WTC11 (cell line): ENCODE results near the gene WRAP73.

Experiments
- CREM ChIP-seq: sonication (generic); formaldehyde crosslinking; IDR thresholded peaks from 2 replicates; pipeline ENCODE4 v1.8.1; 2022; ENCODE audit warnings: mild to moderate bottlenecking, missing genetic modification reagents, moderate library complexity
- JUN ChIP-seq: sonication (generic); formaldehyde crosslinking; IDR thresholded peaks from 2 replicates; pipeline ENCODE4 v1.8.0; 2023; ENCODE audit warnings: mild to moderate bottlenecking, missing genetic modification reagents
- TF ChIP-seq, protein P1 (sequence below): sonication (generic); formaldehyde crosslinking; IDR thresholded peaks from 2 replicates; pipeline ENCODE4 v1.8.0; 2022; ENCODE audit warnings: mild to moderate bottlenecking, missing genetic modification reagents
- TF ChIP-seq, protein P2 (sequence below): sonication (generic); formaldehyde crosslinking; IDR thresholded peaks from 2 replicates; pipeline ENCODE4 v1.8.0; 2022; ENCODE audit warnings: mild to moderate bottlenecking, missing genetic modification reagents

DNA sequence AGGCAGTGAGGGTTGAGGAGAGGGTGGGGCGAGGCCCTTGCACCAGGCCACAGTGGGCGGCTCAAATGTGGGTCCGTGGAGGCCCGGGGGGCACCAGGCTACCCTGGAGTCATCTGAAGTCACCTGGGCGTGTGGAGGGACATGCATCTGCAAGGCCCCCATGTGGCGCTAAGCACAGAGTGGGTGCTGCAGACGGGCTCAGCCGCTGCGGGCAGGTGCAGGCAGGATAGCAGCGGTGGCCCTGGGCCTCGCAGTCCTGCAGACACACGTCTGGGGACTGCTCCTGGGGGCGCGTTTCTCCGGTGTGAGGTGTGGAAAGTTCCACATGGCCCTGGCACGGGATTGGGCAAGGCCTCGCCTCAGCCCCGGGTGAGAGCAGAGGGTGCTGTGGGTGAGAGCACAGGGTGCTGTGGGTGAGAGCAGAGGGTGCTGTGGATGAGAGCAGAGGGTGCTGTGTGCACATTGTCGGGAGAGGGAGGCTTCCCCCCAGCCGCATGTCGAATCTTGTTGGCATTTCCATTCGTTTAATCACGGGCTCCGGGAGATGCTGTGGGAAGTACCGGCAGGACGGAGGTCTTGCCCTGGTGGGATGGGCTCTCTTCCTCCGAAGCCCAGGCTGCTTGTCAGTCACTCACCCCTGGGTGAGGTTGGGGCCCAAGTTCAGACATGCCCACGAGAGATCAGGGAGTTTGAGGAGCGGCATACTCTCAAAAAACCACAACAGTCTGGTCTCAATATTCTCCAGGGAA lies 48.9 kb upstream of the WRAP73 start:
- TF ChIP-seq, protein P1, sequence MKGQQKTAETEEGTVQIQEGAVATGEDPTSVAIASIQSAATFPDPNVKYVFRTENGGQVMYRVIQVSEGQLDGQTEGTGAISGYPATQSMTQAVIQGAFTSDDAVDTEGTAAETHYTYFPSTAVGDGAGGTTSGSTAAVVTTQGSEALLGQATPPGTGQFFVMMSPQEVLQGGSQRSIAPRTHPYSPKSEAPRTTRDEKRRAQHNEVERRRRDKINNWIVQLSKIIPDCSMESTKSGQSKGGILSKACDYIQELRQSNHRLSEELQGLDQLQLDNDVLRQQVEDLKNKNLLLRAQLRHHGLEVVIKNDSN (CRISPR knock-in tag): no peak
- TF ChIP-seq, protein P2, sequence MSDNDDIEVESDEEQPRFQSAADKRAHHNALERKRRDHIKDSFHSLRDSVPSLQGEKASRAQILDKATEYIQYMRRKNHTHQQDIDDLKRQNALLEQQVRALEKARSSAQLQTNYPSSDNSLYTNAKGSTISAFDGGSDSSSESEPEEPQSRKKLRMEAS (CRISPR knock-in tag): no peak
- TF ChIP-seq JUN (CRISPR knock-in tag) (no peak), CREM (CRISPR knock-in tag) (no peak)
